Gastroesophageal sphincter (tissue), 4 donors: ENCODE results near the gene KDM5B. TPM values are rescaled to one million over a fixed set of nuclear protein-coding genes. Genes with fewer than 3 reads are reported as not detected.

Experiments used
- ATAC-seq: fragments of 150-250 bp; one replicate; pipeline ENCODE4 v1.9.1; 2016; ENCODE audit warnings: mild to moderate bottlenecking, moderate library complexity
- H3K27ac ChIP-seq, 4 donors: fragments of 200-600 bp; sonication (generic) in 3 of 4; 1 replicate in 3 of 4; 2 replicates in 1 of 4; pipeline ENCODE4 v1.5.1; 2016 to 2019
- H3K27me3 ChIP-seq: fragments of 200-600 bp; sonication (generic); one replicate; pipeline ENCODE4 v1.5.1; 2019
- H3K36me3 ChIP-seq, 2 donors: fragments of 200-600 bp; sonication (generic); one replicate each; pipeline ENCODE4 v1.5.1; 2019; ENCODE audit warnings: control low read depth in 1 of 2
- H3K4me1 ChIP-seq, 3 donors: fragments of 200-600 bp; sonication (generic); 1 replicate in 2 of 3; 2 replicates in 1 of 3; pipeline ENCODE4 v1.5.1; 2016 to 2019; ENCODE audit warnings: control low read depth in 2 of 3
- H3K4me3 ChIP-seq, 2 donors: fragments of 200-600 bp; sonication (generic); one replicate each; pipeline ENCODE4 v1.5.1; 2019; ENCODE audit warnings: mild to moderate bottlenecking in 1 of 2, moderate library complexity in 1 of 2
- H3K9me3 ChIP-seq, 3 donors: fragments of 200-600 bp; sonication (generic); one replicate each; pipeline ENCODE4 v1.5.1; 2017 to 2019; ENCODE audit warnings: control low read depth in 2 of 3
- EP300 ChIP-seq: sonication (generic); formaldehyde crosslinking; IDR thresholded peaks from one replicate; pipeline ENCODE4 v1.6.1; 2017; ENCODE audit warnings: antibody characterized with exemption, mild to moderate bottlenecking
- POLR2A ChIP-seq, 2 donors: fragments of 450-650 bp; IDR thresholded peaks; one replicate each; pipeline ENCODE4 v1.6.1; 2017; ENCODE audit warnings: antibody characterized with exemption in 2 of 2, mild to moderate bottlenecking in 2 of 2, moderate library complexity in 1 of 2
- POLR2AphosphoS5 ChIP-seq: sonication (generic); formaldehyde crosslinking; IDR thresholded peaks from one replicate; pipeline ENCODE4 v1.6.1; 2017; ENCODE audit warnings: antibody characterized with exemption
- WGBS, 2 donors: methylation state at CpG; one replicate each; pipeline ENCODE4 v1.1.5; 2018; ENCODE audit warnings: low coverage in 1 of 2; 5-methylcytosine and 5-hydroxymethylcytosine counted together
- total RNA-seq, 4 donors: library from RNA; depleted of rRNA; stranded (reverse); fragments of >200 nt; gene quantifications; one replicate each; pipeline ENCODE4 v1.1.0, GENCODE V29; 2016
- TF ChIP-seq, protein P1 (sequence below), 4 experiments: fragments of 200-600 bp in 2 of 4; fragments of 450-650 bp in 2 of 4; sonication (generic) in 1 of 4; IDR thresholded peaks; one replicate each; pipeline ENCODE4 v1.5.1; 2017 to 2019; ENCODE audit warnings: antibody characterized with exemption in 4 of 4, mild to moderate bottlenecking in 2 of 4, moderate library complexity in 2 of 4

The KDM5B gene
- total RNA-seq, 4 donors from 2014 or later: 29.2 to 41.4 (median 34.8) TPM

GRCh38 chr1:202697038-202697437 is 111.2 kb downstream of the KDM5B start:
- peaks cover 65% of the 10 kb centered on the region for H3K27me3 ChIP-seq
- no peaks in the 10 kb centered on the region for H3K36me3 ChIP-seq
- ATAC-seq: no peak
- 40 to 72% methylated on average over 3 of the region's 6 CpGs for WGBS, 2 donors
- no peaks in the 10 kb centered on the region for H3K9me3 ChIP-seq
- H3K27ac ChIP-seq: no peak overlapping the region
- H3K4me3 ChIP-seq: no peak overlapping the region
- no peaks in the 10 kb centered on the region for H3K4me1 ChIP-seq
- TF ChIP-seq POLR2AphosphoS5: no peak

DNA sequence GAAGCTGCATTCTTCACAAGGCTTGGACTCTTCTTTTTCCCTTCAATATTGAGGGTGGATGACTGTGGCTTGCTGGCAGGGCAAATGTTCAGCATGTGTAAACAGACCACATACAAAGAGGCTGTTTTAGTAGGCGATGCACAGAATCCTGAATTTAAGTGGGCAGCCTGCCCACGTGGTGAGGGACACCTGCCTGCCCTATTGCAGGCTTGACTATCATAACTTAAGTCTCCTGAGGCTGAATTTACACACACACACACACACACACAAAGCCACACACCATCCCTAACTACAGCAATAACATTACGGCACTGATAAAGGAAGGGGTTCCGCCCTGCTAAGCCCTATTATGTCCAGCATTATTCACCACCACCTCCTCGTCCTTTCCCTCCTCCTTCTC is 113.9 kb downstream of the KDM5B start:
- no peaks in the 10 kb centered on the region for H3K36me3 ChIP-seq
- 43 to 58% methylated on average over 4 to 5 of the region's 5 CpGs for WGBS, 2 donors

DNA sequence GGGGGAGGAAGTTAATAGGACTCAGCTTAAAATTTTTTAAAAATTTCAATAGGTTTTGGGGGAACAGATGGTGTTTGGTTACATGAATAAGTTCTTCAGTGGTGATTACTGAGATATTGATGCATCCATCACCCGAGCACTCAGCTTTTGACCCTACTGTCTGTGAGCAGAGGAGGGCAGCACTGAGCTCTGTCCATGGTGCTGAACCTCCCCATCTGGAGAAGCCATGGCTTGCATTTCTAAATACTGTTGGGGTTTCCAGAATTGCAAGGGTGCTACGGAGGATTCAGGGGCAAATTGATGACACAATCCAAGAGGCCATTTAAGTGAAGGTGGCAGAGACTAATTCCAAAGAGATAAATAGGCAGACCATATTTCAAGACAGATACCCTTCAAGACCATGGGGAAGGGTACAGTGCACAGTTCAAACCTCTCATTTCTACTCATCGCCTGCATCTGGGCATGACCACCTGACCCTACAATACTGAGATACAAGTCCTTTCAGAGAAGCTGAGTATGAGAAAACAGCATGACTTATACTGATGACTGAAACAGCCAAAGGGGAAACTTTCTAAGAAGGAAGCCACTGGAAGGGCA is 115.2 kb downstream of the KDM5B start:
- no peak overlapping the region for H3K4me3 ChIP-seq
- WGBS, 2 donors: 0% methylated on average over 1 to 2 of the region's 3 CpGs
- peaks cover 87% of the 10 kb centered on the region for H3K27me3 ChIP-seq
- no peak overlapping the region for H3K27ac ChIP-seq
- no peaks in the 10 kb centered on the region for H3K4me1 ChIP-seq
- no peaks in the 10 kb centered on the region for H3K9me3 ChIP-seq
- TF ChIP-seq POLR2A (IDR thresholded peaks at IDR 0.05): no peak
- TF ChIP-seq, protein P1, sequence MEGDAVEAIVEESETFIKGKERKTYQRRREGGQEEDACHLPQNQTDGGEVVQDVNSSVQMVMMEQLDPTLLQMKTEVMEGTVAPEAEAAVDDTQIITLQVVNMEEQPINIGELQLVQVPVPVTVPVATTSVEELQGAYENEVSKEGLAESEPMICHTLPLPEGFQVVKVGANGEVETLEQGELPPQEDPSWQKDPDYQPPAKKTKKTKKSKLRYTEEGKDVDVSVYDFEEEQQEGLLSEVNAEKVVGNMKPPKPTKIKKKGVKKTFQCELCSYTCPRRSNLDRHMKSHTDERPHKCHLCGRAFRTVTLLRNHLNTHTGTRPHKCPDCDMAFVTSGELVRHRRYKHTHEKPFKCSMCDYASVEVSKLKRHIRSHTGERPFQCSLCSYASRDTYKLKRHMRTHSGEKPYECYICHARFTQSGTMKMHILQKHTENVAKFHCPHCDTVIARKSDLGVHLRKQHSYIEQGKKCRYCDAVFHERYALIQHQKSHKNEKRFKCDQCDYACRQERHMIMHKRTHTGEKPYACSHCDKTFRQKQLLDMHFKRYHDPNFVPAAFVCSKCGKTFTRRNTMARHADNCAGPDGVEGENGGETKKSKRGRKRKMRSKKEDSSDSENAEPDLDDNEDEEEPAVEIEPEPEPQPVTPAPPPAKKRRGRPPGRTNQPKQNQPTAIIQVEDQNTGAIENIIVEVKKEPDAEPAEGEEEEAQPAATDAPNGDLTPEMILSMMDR (IDR thresholded peaks at IDR 0.05): peak in 3 of 4 experiments; percentile 26 to 45 (median 42)
- H3K36me3 ChIP-seq: no peaks in the 10 kb centered on the region
- ATAC-seq: no peak

More for the DNA sequence above, 113.9 kb downstream of the KDM5B start:
- Histone ChIP-seq H3K9me3 (no peaks in the 10 kb centered on the region), H3K27ac (no peak overlapping the region), H3K4me3 (no peak overlapping the region), H3K4me1 (no peaks in the 10 kb centered on the region), H3K27me3 (peaks cover 82% of the 10 kb centered on the region)
- no peak for ATAC-seq
- TF ChIP-seq EP300 (no peak), POLR2AphosphoS5 (no peak), POLR2A (IDR thresholded peaks at IDR 0.05) (no peak)
- TF ChIP-seq, protein P1 (IDR thresholded peaks at IDR 0.05): no peak

DNA sequence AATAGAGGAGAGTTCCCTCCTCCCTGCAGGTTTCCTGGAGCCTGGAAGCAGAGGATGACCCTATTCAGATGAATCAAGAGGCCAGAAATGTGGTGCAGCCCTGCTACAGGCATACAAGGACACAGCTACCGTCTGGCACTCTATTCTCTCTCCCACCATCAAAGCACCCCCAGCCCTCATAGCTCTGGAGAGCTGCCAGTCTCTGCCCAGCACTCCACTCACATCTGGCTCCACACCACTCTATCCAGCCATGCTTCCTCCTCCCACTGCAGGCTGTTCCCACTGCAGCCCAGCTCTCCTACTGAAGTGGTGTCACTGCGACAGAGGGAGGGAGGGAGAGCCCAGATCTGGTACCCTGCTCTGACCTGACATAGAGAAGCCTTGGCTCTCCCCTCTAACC is 116.4 kb downstream of the KDM5B start:
- peaks cover 86% of the 10 kb centered on the region for H3K27me3 ChIP-seq
- H3K4me3 ChIP-seq: no peak overlapping the region
- H3K36me3 ChIP-seq: no peaks in the 10 kb centered on the region
- WGBS, 2 donors: 0 to 38% methylated on average over 1 of the region's 2 CpGs
- TF ChIP-seq POLR2A (IDR thresholded peaks at IDR 0.05): no peak
- no peak for TF ChIP-seq EP300
- TF ChIP-seq, protein P1 (IDR thresholded peaks at IDR 0.05): no peak
- TF ChIP-seq POLR2AphosphoS5: no peak
- no peak for ATAC-seq
- no peaks in the 10 kb centered on the region for H3K9me3 ChIP-seq
- no peak overlapping the region for H3K27ac ChIP-seq
- H3K4me1 ChIP-seq: no peaks in the 10 kb centered on the region

GRCh38 chr1:202689493-202690342 is 118.5 kb downstream of the KDM5B start:
- Histone ChIP-seq H3K4me3 (no peak overlapping the region), H3K27me3 (peaks cover 84% of the 10 kb centered on the region), H3K9me3 (no peaks in the 10 kb centered on the region), H3K27ac (no peak overlapping the region), H3K36me3 (no peaks in the 10 kb centered on the region), H3K4me1 (no peaks in the 10 kb centered on the region)
- TF ChIP-seq, protein P1 (IDR thresholded peaks at IDR 0.05): no peak
- TF ChIP-seq POLR2A (IDR thresholded peaks at IDR 0.05): no peak
- TF ChIP-seq POLR2AphosphoS5: no peak
- no peak for TF ChIP-seq EP300
- WGBS, 2 donors: 44 to 67% methylated on average over 4 to 5 of the region's 9 CpGs
- ATAC-seq: no peak
